SK-N-SH treated with all-trans-retinoic acid at 6 μM for 48 hours (cell line): ENCODE results near the gene C4orf36.

Experiments
- ATAC-seq: fragments of 200-7000 bp; cut with Tn5 transposase; 3 replicates; pipeline ENCODE4 v1.9.1; 2020; ENCODE audit warnings: mild to moderate bottlenecking, moderate library complexity
- BACH2 ChIP-seq: fragments of 250-450 bp; sonication (Bioruptor Pico); IDR thresholded peaks from 2 replicates; pipeline ENCODE4 v1.9.0; 2021; ENCODE audit warnings: mild to moderate bottlenecking, borderline replicate concordance
- CREB5 ChIP-seq: fragments of 250-450 bp; sonication (Bioruptor Pico); IDR thresholded peaks from 2 replicates; pipeline ENCODE4 v1.5.1; 2020; ENCODE audit warnings: low read depth, mild to moderate bottlenecking, moderate library complexity
- CSDC2 ChIP-seq: fragments of 250-450 bp; sonication (Bioruptor Pico); IDR thresholded peaks from 2 replicates; pipeline ENCODE4 v1.5.0; 2020; ENCODE audit warnings: mild to moderate bottlenecking, moderate library complexity
- CSRNP3 ChIP-seq: fragments of 250-450 bp; sonication (Bioruptor Pico); IDR thresholded peaks from 2 replicates; pipeline ENCODE4 v1.5.1; 2021; ENCODE audit warnings: mild to moderate bottlenecking, moderate library complexity
- ESRRG ChIP-seq: fragments of 250-450 bp; sonication (Bioruptor Pico); IDR thresholded peaks from 2 replicates; pipeline ENCODE4 v1.6.1; 2021; ENCODE audit warnings: mild to moderate bottlenecking
- GLIS3 ChIP-seq: fragments of 250-450 bp; sonication (Bioruptor Pico); IDR thresholded peaks from 2 replicates; pipeline ENCODE4 v1.5.0; 2020; ENCODE audit warnings: mild to moderate bottlenecking, moderate library complexity
- ISL1 ChIP-seq: fragments of 250-450 bp; sonication (Bioruptor Pico); IDR thresholded peaks from 2 replicates; pipeline ENCODE4 v2.1.2; 2022; ENCODE audit warnings: mild to moderate bottlenecking, moderate library complexity
- SNAI2 ChIP-seq: fragments of 250-450 bp; sonication (Bioruptor Pico); IDR thresholded peaks from 2 replicates; pipeline ENCODE4 v1.5.0; 2020; ENCODE audit warnings: mild to moderate bottlenecking, moderate library complexity
- ZC3H10 ChIP-seq: fragments of 250-450 bp; sonication (Bioruptor Pico); IDR thresholded peaks from 2 replicates; pipeline ENCODE4 v1.5.1; 2021; ENCODE audit warnings: mild to moderate bottlenecking, moderate library complexity
- ZNF70 ChIP-seq: fragments of 450-650 bp; formaldehyde crosslinking; IDR thresholded peaks from 2 replicates; pipeline ENCODE4 v1.5.0; 2020; ENCODE audit warnings: mild to moderate bottlenecking, moderate library complexity
- ZNF8 ChIP-seq: fragments of 450-650 bp; formaldehyde crosslinking; IDR thresholded peaks from 2 replicates; pipeline ENCODE4 v1.5.0; 2020; ENCODE audit warnings: mild to moderate bottlenecking, moderate library complexity
- TF ChIP-seq, protein P1 (sequence below): fragments of 250-450 bp; sonication (Bioruptor Pico); IDR thresholded peaks from 2 replicates; pipeline ENCODE4 v1.5.0; 2020; ENCODE audit warnings: mild to moderate bottlenecking, moderate library complexity
- TF ChIP-seq, protein P2 (sequence below): fragments of 250-450 bp; sonication (Bioruptor Pico); IDR thresholded peaks from 2 replicates; pipeline ENCODE4 v1.8.0; 2021; ENCODE audit warnings: low read depth, mild to moderate bottlenecking, moderate library complexity, borderline replicate concordance

Gene C4orf36

GRCh38 chr4:86833615-86834014 lies 58.6 kb downstream of the C4orf36 start:
- ATAC-seq = no peak
- TF ChIP-seq GLIS3 (CRISPR knock-in tag) (no peak), CSDC2 (no peak), SNAI2 (CRISPR knock-in tag) (no peak), ZC3H10 (CRISPR knock-in tag) (no peak), CSRNP3 (CRISPR knock-in tag) (no peak), BACH2 (CRISPR knock-in tag) (no peak)
- TF ChIP-seq, protein P1, sequence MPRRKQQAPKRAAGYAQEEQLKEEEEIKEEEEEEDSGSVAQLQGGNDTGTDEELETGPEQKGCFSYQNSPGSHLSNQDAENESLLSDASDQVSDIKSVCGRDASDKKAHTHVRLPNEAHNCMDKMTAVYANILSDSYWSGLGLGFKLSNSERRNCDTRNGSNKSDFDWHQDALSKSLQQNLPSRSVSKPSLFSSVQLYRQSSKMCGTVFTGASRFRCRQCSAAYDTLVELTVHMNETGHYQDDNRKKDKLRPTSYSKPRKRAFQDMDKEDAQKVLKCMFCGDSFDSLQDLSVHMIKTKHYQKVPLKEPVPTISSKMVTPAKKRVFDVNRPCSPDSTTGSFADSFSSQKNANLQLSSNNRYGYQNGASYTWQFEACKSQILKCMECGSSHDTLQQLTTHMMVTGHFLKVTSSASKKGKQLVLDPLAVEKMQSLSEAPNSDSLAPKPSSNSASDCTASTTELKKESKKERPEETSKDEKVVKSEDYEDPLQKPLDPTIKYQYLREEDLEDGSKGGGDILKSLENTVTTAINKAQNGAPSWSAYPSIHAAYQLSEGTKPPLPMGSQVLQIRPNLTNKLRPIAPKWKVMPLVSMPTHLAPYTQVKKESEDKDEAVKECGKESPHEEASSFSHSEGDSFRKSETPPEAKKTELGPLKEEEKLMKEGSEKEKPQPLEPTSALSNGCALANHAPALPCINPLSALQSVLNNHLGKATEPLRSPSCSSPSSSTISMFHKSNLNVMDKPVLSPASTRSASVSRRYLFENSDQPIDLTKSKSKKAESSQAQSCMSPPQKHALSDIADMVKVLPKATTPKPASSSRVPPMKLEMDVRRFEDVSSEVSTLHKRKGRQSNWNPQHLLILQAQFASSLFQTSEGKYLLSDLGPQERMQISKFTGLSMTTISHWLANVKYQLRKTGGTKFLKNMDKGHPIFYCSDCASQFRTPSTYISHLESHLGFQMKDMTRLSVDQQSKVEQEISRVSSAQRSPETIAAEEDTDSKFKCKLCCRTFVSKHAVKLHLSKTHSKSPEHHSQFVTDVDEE = no peak
- TF ChIP-seq, all 23 proteins: peak for 0

DNA sequence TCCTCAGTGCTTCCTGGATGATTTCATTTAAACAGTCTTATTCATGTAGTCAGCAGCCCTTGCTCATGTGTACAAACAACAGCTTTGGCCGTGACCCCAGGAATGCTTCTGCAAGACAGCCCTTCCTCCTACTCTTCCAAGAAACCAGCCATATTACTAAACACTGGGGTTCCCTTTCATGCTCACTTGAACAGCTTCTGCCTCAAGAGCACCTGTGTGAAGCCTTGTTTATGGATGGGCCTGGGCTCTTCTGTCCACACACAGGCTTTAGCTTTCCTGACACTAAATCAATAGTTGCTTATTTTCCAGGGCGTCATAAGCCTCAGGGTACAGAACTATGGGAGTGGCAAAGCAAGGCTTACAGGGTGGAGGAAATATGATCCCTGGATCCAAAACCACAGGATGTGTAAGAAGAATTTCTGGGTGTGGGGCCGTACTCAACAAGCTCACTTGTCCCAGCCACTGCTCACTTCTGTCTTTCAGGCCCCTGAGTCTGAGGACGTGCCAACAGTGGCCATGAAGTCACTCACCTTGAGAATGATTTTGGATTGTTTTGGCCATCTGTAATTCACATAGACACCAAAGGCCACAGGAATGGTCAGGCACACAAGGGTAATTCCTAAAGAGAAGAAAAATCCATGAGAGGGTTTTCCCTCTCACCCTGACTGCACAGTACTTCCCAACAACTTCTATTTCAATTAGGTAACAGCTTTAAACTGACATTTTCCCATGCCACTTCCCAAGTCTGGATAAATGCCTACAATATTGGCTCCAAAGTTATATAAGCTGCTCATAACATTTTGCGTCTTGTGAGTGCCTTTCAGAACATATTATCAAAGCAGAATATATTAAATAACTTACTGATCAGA lies 60.7 kb downstream of the C4orf36 start:
- no peak for TF ChIP-seq ESRRG (CRISPR knock-in tag)
- no peak for TF ChIP-seq ZNF8 (CRISPR knock-in tag)
- no peak for TF ChIP-seq ISL1 (CRISPR knock-in tag)
- TF ChIP-seq, protein P2, sequence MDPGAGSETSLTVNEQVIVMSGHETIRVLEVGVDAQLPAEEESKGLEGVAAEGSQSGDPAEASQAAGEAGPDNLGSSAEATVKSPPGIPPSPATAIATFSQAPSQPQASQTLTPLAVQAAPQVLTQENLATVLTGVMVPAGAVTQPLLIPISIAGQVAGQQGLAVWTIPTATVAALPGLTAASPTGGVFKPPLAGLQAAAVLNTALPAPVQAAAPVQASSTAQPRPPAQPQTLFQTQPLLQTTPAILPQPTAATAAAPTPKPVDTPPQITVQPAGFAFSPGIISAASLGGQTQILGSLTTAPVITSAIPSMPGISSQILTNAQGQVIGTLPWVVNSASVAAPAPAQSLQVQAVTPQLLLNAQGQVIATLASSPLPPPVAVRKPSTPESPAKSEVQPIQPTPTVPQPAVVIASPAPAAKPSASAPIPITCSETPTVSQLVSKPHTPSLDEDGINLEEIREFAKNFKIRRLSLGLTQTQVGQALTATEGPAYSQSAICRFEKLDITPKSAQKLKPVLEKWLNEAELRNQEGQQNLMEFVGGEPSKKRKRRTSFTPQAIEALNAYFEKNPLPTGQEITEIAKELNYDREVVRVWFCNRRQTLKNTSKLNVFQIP (CRISPR knock-in tag) = no peak
- no peak for TF ChIP-seq BACH2 (CRISPR knock-in tag)
- no peak for TF ChIP-seq CREB5
- TF ChIP-seq ZNF70 (CRISPR knock-in tag) = no peak
- no peak for ATAC-seq
